RWPE1 (cell line): Measurements from ENCODE around the gene EEA1.

Experiments used
- CTCF ChIA-PET: fragments of 350-600 bp; sonication (Branson Sonifier 250); formaldehyde crosslinking; extraction: SDS; loops from one replicate; lab custom pipeline; 2021; lab: Yijun Ruan, JAX
- POLR2A ChIA-PET: fragments of 400-600 bp; formaldehyde crosslinking; extraction: SDS; loops from one replicate; lab custom pipeline; 2020; ENCODE audit warnings: antibody characterized with exemption; ENCODE audit not compliant: low non-redundant PET; lab: Yijun Ruan, JAX
- DNase-seq: peaks from one replicate; pipeline ENCODE4 v3.0.0; 2012; ENCODE audit warnings: low spot score
- H3K27ac ChIP-seq: fragments of 450-650 bp; 2 replicates; pipeline ENCODE4 v1.5.1; 2017
- CTCF ChIP-seq: fragments of 450-650 bp; conservative IDR thresholded peaks from 2 replicates; pipeline ENCODE4 v1.5.1; 2017; ENCODE audit warnings: low read depth, mild to moderate bottlenecking

The EEA1 gene

DNA sequence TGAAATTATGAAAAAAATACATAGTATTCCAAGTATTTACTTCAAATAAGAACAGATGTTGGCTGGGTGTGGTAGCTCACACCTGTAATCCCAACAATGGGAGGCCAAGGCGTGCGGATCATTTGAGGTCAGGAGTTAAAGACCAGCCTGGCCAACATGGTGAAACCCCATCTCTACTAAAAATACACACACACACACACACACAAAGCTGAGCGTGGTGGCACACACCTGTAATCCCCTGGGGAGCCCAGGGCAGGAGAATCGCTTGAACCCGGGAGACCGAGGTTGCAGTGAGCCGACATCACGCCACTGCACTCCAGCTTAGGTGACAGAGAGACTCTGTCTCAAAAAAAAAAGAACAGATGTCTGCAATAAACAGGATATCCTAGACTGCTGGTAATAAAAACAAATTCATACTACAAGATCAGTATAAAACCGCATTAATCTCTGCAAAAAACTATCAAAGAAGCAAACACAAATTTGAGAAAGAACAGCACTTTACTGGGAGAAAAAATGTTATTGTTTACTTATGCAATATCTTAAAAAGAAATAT, 23.8 kb downstream of the EEA1 start:
- POLR2A ChIA-PET = no interaction called here
- CTCF ChIA-PET = interaction anchor here (0.6 kb wide), 1 partner anchor 1420 kb away, joined by 4 read pairs; no protein-coding TSS in a partner anchor
- no peak for DNase-seq
- no peak for TF ChIP-seq CTCF
- no peak overlapping the region for H3K27ac ChIP-seq

- no peak for TF ChIP-seq CTCF
- POLR2A ChIA-PET = no interaction called here
- DNase-seq = no peak
- H3K27ac ChIP-seq = peak overlapping the region; percentile 81
- CTCF ChIA-PET = interaction anchor here (0.7 kb wide), 1 partner anchor 496 kb away, joined by 3 read pairs; no protein-coding TSS in a partner anchor
Observed at GRCh38 chr12:92900941-92901340, 28.2 kb downstream of the EEA1 start.

DNA sequence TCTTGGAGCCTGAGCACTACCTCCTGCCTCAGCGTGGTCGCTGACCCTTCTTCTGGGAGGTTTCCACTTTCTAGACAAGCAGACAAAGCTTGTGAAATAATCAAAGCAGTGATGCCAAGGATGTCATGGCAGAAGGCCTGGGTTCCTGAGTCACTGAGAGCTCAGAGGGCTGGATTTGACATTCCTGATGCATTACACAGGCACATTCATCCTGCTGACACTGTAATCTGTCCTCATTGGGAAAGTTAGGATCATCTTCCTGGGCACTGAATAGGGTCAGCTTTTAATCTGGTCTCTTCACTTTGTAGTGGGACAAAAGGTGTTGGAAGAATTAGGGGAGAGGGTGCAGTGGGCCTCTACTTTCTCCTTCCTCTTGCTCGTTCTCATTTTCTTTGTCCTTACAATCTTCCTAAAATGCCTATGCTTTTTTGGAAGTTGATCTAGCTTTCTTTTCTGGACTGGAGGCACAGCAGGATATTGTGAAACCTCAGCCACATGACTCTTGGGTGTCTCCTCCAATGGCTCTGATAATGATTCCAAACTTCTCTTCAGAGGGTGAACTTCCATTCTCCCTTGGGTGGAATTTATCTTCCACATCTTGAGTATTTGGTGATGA, 29.6 kb downstream of the EEA1 start:
- TF ChIP-seq CTCF = no peak
- ChIA-PET CTCF (interaction anchor here (0.5 to 0.6 kb wide), 5 partner anchors 75 to 567 kb away, joined by 3 to 4 read pairs (median 3); no protein-coding TSS in a partner anchor), POLR2A (no interaction called here)
- H3K27ac ChIP-seq = peak overlapping the region; percentile 82
- peak; percentile 89 for DNase-seq

DNA sequence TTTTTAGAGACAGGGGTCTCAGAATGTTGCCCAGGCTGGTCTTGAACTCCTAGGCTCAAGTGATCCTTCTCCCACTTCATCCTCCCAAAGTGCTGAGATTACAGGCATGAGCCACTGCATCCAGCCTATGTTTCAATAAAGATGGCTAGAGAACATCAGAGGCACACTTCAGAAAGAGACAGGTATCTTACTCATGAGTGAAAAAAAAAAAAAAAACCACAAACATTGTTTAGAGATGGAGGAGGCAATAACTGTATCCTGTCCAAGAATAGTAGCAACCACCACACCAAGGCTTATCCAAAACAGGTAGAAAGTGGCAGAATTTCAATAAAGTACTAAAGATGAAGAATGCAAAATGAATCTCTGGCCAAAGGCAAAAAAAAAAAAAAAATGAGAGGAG, 30.3 kb downstream of the EEA1 start:
- ChIA-PET CTCF (interaction anchor here (0.6 kb wide), 2 partner anchors 520 to 568 kb away, joined by 3 read pairs; no protein-coding TSS in a partner anchor), POLR2A (no interaction called here)
- TF ChIP-seq CTCF = no peak
- peak overlapping the region; percentile 82 for H3K27ac ChIP-seq
- peak; percentile 25 for DNase-seq

- POLR2A ChIA-PET = no interaction called here
- DNase-seq = no peak
- no peak overlapping the region for H3K27ac ChIP-seq
- CTCF ChIA-PET = interaction anchor here (0.6 kb wide), 1 partner anchor 36 kb away, joined by 3 read pairs; no protein-coding TSS in a partner anchor
- no peak for TF ChIP-seq CTCF
Observed at GRCh38 chr12:92897844-92898243, 31.3 kb downstream of the EEA1 start.

DNA sequence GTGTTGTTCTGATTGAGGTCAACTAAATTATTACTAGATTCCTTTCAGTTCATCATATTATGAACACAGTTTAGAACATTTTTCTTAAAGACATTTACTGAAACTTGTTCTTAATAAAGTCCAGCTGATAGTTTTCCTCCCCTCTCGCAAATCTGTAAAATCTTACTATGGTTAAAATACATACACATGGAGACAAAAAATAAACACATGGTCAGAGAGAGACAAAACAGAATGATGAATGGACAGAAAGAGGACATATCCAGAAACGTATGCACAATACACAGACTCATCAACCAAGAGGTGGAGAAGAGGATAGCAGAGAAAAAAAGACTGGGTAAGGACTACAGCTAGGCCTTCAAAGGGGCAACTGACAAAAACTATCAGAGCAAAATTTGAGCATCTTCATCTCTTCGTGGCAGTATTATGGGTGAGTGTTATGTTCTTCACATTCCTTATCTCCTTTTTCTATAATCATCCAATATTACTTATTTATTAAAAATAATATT, 38.4 kb downstream of the EEA1 start:
- H3K27ac ChIP-seq = no peak overlapping the region
- ChIA-PET CTCF (no interaction called here), POLR2A (no interaction called here)
- TF ChIP-seq CTCF = no peak
- no peak for DNase-seq
